ENCODE data around the gene CNMD. TPM values are rescaled to one million over a fixed set of nuclear protein-coding genes. Genes with fewer than 3 reads are reported as not detected.

Gene CNMD
- total RNA-seq, 1 donor from 2014 or later: not detected

- Mint-ChIP-seq H3K9me3 (ENCODE audit: unreplicated experiment) (no peaks in the 10 kb centered on the region), H3K27me3 (ENCODE audit: unreplicated experiment) (no peaks in the 10 kb centered on the region), H3K27ac (ENCODE audit: unreplicated experiment) (no peak overlapping the region), H3K4me3 (ENCODE audit: unreplicated experiment) (no peak overlapping the region), H3K36me3 (ENCODE audit: unreplicated experiment) (no peaks in the 10 kb centered on the region), H3K4me1 (ENCODE audit: unreplicated experiment) (no peaks in the 10 kb centered on the region)
- TF ChIP-seq CTCF (IDR thresholded peaks at IDR 0.05): no peak
- no peak for DNase-seq (ENCODE audit: extremely low spot score, unreplicated experiment)
These were observed 39.5 kb upstream of the CNMD start for GRCh38 chr13:52779103-52779502.

GRCh38 chr13:52776726-52777125 lies 37.1 kb upstream of the CNMD start:
- no peak for DNase-seq (ENCODE audit: extremely low spot score, unreplicated experiment)
- no peaks in the 10 kb centered on the region for H3K27me3 Mint-ChIP-seq (ENCODE audit: unreplicated experiment)
- H3K4me3 Mint-ChIP-seq (ENCODE audit: unreplicated experiment): no peak overlapping the region
- TF ChIP-seq CTCF (IDR thresholded peaks at IDR 0.05): no peak
- no peaks in the 10 kb centered on the region for H3K36me3 Mint-ChIP-seq (ENCODE audit: unreplicated experiment)
- no peak overlapping the region for H3K27ac Mint-ChIP-seq (ENCODE audit: unreplicated experiment)
- H3K9me3 Mint-ChIP-seq (ENCODE audit: unreplicated experiment): no peaks in the 10 kb centered on the region
- H3K4me1 Mint-ChIP-seq (ENCODE audit: unreplicated experiment): no peaks in the 10 kb centered on the region

- no peaks in the 10 kb centered on the region for H3K36me3 Mint-ChIP-seq (ENCODE audit: unreplicated experiment)
- no peak overlapping the region for H3K27ac Mint-ChIP-seq (ENCODE audit: unreplicated experiment)
- no peak overlapping the region for H3K4me3 Mint-ChIP-seq (ENCODE audit: unreplicated experiment)
- H3K4me1 Mint-ChIP-seq (ENCODE audit: unreplicated experiment): no peaks in the 10 kb centered on the region
- H3K9me3 Mint-ChIP-seq (ENCODE audit: unreplicated experiment): peaks cover 3% of the 10 kb centered on the region
- no peak for DNase-seq (ENCODE audit: extremely low spot score, unreplicated experiment)
- no peak for TF ChIP-seq CTCF (IDR thresholded peaks at IDR 0.05)
- no peaks in the 10 kb centered on the region for H3K27me3 Mint-ChIP-seq (ENCODE audit: unreplicated experiment)
These were observed 35.9 kb upstream of the CNMD start for GRCh38 chr13:52775511-52775910.

GRCh38 chr13:52767949-52768516 lies 28.4 kb upstream of the CNMD start:
- H3K4me3 Mint-ChIP-seq (ENCODE audit: unreplicated experiment): no peak overlapping the region
- H3K36me3 Mint-ChIP-seq (ENCODE audit: unreplicated experiment): no peaks in the 10 kb centered on the region
- H3K4me1 Mint-ChIP-seq (ENCODE audit: unreplicated experiment): no peaks in the 10 kb centered on the region
- H3K27me3 Mint-ChIP-seq (ENCODE audit: unreplicated experiment): no peaks in the 10 kb centered on the region
- no peak for TF ChIP-seq CTCF (IDR thresholded peaks at IDR 0.05)
- peaks cover 12% of the 10 kb centered on the region for H3K9me3 Mint-ChIP-seq (ENCODE audit: unreplicated experiment)
- no peak for DNase-seq (ENCODE audit: extremely low spot score, unreplicated experiment)
- no peak overlapping the region for H3K27ac Mint-ChIP-seq (ENCODE audit: unreplicated experiment)

- Mint-ChIP-seq H3K36me3 (ENCODE audit: unreplicated experiment) (no peaks in the 10 kb centered on the region), H3K4me1 (ENCODE audit: unreplicated experiment) (no peaks in the 10 kb centered on the region), H3K4me3 (ENCODE audit: unreplicated experiment) (no peak overlapping the region), H3K9me3 (ENCODE audit: unreplicated experiment) (peaks cover 8% of the 10 kb centered on the region), H3K27me3 (ENCODE audit: unreplicated experiment) (no peaks in the 10 kb centered on the region), H3K27ac (ENCODE audit: unreplicated experiment) (no peak overlapping the region)
- DNase-seq (ENCODE audit: extremely low spot score, unreplicated experiment): no peak
- TF ChIP-seq CTCF (IDR thresholded peaks at IDR 0.05): no peak
These were observed 26.2 kb upstream of the CNMD start for GRCh38 chr13:52765611-52766390.

All from osteocyte (in vitro differentiated cells).